GM12878 (cell line): Measurements from ENCODE around the gene LRP2BP. TPM values are rescaled to one million over a fixed set of nuclear protein-coding genes. Genes with fewer than 3 reads are reported as not detected.

Experiments used
- BCLAF1 ChIP-seq: fragments of 450-650 bp; IDR thresholded peaks from 2 replicates; pipeline ENCODE4 v1.6.1; 2017; ENCODE audit warnings: antibody characterized with exemption, mild to moderate bottlenecking, moderate library complexity
- BMI1 ChIP-seq: fragments of 450-650 bp; IDR thresholded peaks from 2 replicates; pipeline ENCODE4 v1.6.1; 2016; ENCODE audit warnings: mild to moderate bottlenecking, moderate library complexity, borderline replicate concordance
- E2F4 ChIP-seq: IDR thresholded peaks from 2 replicates; pipeline ENCODE4 v1.6.1; 2012; ENCODE audit warnings: low read depth, low read length, improper control_type of control experiment
- EP300 ChIP-seq, 2 experiments: fragments of 150-350 bp in 1 of 2; IDR thresholded peaks; 2 replicates each; pipeline ENCODE4 v1.6.1; 2011 to 2012; ENCODE audit warnings: low read depth in 2 of 2, low read length in 2 of 2, borderline replicate concordance in 1 of 2, improper control_type of control experiment in 1 of 2, inconsistent platforms in 1 of 2; ENCODE audit not compliant: control insufficient read depth in 1 of 2
- FOXM1 ChIP-seq: IDR thresholded peaks from 2 replicates; pipeline ENCODE4 v1.6.1; 2012; ENCODE audit warnings: low read depth, mild to moderate bottlenecking, inconsistent platforms, low read length, moderate library complexity
- GATAD2B ChIP-seq: fragments of 450-650 bp; conservative IDR thresholded peaks from 2 replicates; pipeline ENCODE4 v1.6.1; 2017; ENCODE audit warnings: low read depth, mild to moderate bottlenecking, moderate library complexity
- IRF3 ChIP-seq: fragments of 450-650 bp; IDR thresholded peaks from 2 replicates; pipeline ENCODE4 v1.6.1; 2014; ENCODE audit warnings: mild to moderate bottlenecking
- KLF5 ChIP-seq: fragments of 450-650 bp; IDR thresholded peaks from 2 replicates; pipeline ENCODE4 v1.6.1; 2014; ENCODE audit warnings: mild to moderate bottlenecking; ENCODE audit not compliant: partially characterized antibody
- NBN ChIP-seq: fragments of 450-650 bp; IDR thresholded peaks from 2 replicates; pipeline ENCODE4 v1.6.1; 2016
- NFXL1 ChIP-seq: fragments of 450-650 bp; IDR thresholded peaks from 2 replicates; pipeline ENCODE4 v1.6.1; 2017; ENCODE audit warnings: antibody characterized with exemption, mild to moderate bottlenecking, borderline replicate concordance
- NR2C1 ChIP-seq: fragments of 450-650 bp; IDR thresholded peaks from 2 replicates; pipeline ENCODE4 v1.6.1; 2017; ENCODE audit warnings: antibody characterized with exemption, mild to moderate bottlenecking, moderate library complexity
- PAX5 ChIP-seq: IDR thresholded peaks from 2 replicates; pipeline ENCODE4 v1.6.1; 2011; ENCODE audit warnings: low read depth, low read length, borderline replicate concordance
- RAD51 ChIP-seq: fragments of 450-650 bp; IDR thresholded peaks from 2 replicates; pipeline ENCODE4 v1.6.1; 2016; ENCODE audit warnings: moderate library complexity, mild to moderate bottlenecking, inconsistent platforms
- RBBP5 ChIP-seq: fragments of 200-600 bp; sonication (generic); conservative IDR thresholded peaks from 2 replicates; pipeline ENCODE4 v1.6.1; 2016
- SKIL ChIP-seq: fragments of 450-650 bp; IDR thresholded peaks from 2 replicates; pipeline ENCODE4 v1.6.1; 2017; ENCODE audit warnings: mild to moderate bottlenecking, low read depth, inconsistent platforms; ENCODE audit not compliant: poor library complexity, severe bottlenecking
- SREBF1 ChIP-seq: IDR thresholded peaks from 2 replicates; pipeline ENCODE4 v1.6.1; 2012; ENCODE audit warnings: mild to moderate bottlenecking, low read length
- USF1 ChIP-seq: IDR thresholded peaks from 2 replicates; pipeline ENCODE4 v1.6.1; 2011; ENCODE audit warnings: borderline replicate concordance, low read depth, mild to moderate bottlenecking, moderate library complexity, mixed read lengths, low read length; ENCODE audit not compliant: insufficient read depth; ENCODE audit errors: extremely low read length
- USF2 ChIP-seq: IDR thresholded peaks from 2 replicates; pipeline ENCODE4 v1.6.1; 2011; ENCODE audit warnings: low read depth, low read length, improper control_type of control experiment, borderline replicate concordance
- ZBTB33 ChIP-seq: fragments of 450-650 bp; IDR thresholded peaks from 2 replicates; pipeline ENCODE4 v1.6.1; 2017; ENCODE audit warnings: mild to moderate bottlenecking
- ZNF207 ChIP-seq: fragments of 450-650 bp; IDR thresholded peaks from 2 replicates; pipeline ENCODE4 v1.6.1; 2014; ENCODE audit warnings: antibody characterized with exemption, mild to moderate bottlenecking, borderline replicate concordance
- polyA plus RNA-seq, 11 experiments: library from polyadenylated mRNA; depleted of rRNA in 4 of 11; unstranded in 6 of 11; stranded (reverse) in 5 of 11; fragments of >200 nt; fragmentation: Nextera tagmentation in 4 of 11; fragmentation: Illumina TruSeq in 1 of 11; extraction: Ambion mirVana in 4 of 11; extraction: Trizol in 1 of 11; gene quantifications; 1 replicate in 1 of 11; 2 replicates in 10 of 11; pipeline versions ENCODE4 v1.2.1 to v1.2.3, GENCODE V29; 2011 to 2016; ENCODE audit warnings: inconsistent platforms in 2 of 11, missing spikeins in 2 of 11, low read depth in 1 of 11
- total RNA-seq, 4 experiments: library from RNA; depleted of rRNA in 3 of 4; stranded (reverse); fragments of >200 nt in 3 of 4; fragmentation: Illumina TruSeq in 1 of 4; extraction: Trizol in 1 of 4; gene quantifications; 2 replicates each; pipeline versions ENCODE4 v1.2.1 to v1.2.3, GENCODE V29; 2013 to 2021

Gene LRP2BP
- total and polyA plus RNA-seq, 10 of the 15 experiments (the other 5 are each of a cell fraction or from before 2014, with no cell fraction given): 0.27 to 5.2 (median 1.0) TPM

GRCh38 chr4:185341841-185342240 lies 53.9 kb downstream of the LRP2BP start (continued):
- no peak for TF ChIP-seq GATAD2B
- no peak for TF ChIP-seq PAX5
- TF ChIP-seq IRF3: no peak
- no peak for TF ChIP-seq USF2
- no peak for TF ChIP-seq NFXL1
- TF ChIP-seq SREBF1: no peak
- TF ChIP-seq NR2C1: no peak
- TF ChIP-seq ZBTB33: no peak
- TF ChIP-seq KLF5: no peak
- TF ChIP-seq SKIL: no peak
- TF ChIP-seq BCLAF1: no peak
- no peak for TF ChIP-seq E2F4
- no peak for TF ChIP-seq EP300 (IDR thresholded peaks at IDR 0.05; ENCODE audit: borderline replicate concordance in 1 of 2, control insufficient read depth in 1 of 2, low read depth in 2 of 2, low read length in 2 of 2)
- TF ChIP-seq FOXM1: peak; percentile 85
- TF ChIP-seq ZNF207: no peak
- TF ChIP-seq RBBP5: no peak
- no peak for TF ChIP-seq RAD51
- no peak for TF ChIP-seq BMI1
- TF ChIP-seq NBN: no peak
- no peak for TF ChIP-seq USF1
